BLaER1 treated with 17β-estradiol and CSF1 and Interleukin-3, amounts not matched to agents 10 nM and 100 nM (cell line): ENCODE measurements around the gene LAMA2.

Source experiments
- H3K27ac ChIP-seq, 11 experiments: shearing (Covaris generic); formaldehyde crosslinking; 2 replicates each; pipeline ENCODE4 v1.8.1; 2022
- H3K27me3 ChIP-seq, 11 experiments: shearing (Covaris generic); formaldehyde crosslinking; 2 replicates each; pipeline ENCODE4 v1.8.1; 2022
- H3K36me3 ChIP-seq, 11 experiments: shearing (Covaris generic); formaldehyde crosslinking; 2 replicates each; pipeline ENCODE4 v1.8.1; 2022
- H3K4me1 ChIP-seq, 10 experiments: shearing (Covaris generic); formaldehyde crosslinking; 2 replicates each; pipeline ENCODE4 v1.8.1; 2022
- H3K4me2 ChIP-seq, 11 experiments: shearing (Covaris generic); formaldehyde crosslinking; 2 replicates each; pipeline ENCODE4 v1.8.1; 2022
- H3K4me3 ChIP-seq, 10 experiments: shearing (Covaris generic); formaldehyde crosslinking; 2 replicates each; pipeline ENCODE4 v1.8.1; 2022
- H3K9ac ChIP-seq, 11 experiments: shearing (Covaris generic); formaldehyde crosslinking; 2 replicates each; pipeline ENCODE4 v1.8.1; 2022
- H3K9me3 ChIP-seq, 11 experiments: shearing (Covaris generic); formaldehyde crosslinking; replicated peaks in 1 of 11; 2 replicates each; pipeline ENCODE4 v1.8.1; 2022
- H4K20me1 ChIP-seq, 11 experiments: shearing (Covaris generic); formaldehyde crosslinking; 2 replicates each; pipeline ENCODE4 v1.8.1; 2022
- Cebpa-rat ChIP-seq, 11 experiments: shearing (Covaris generic); IDR thresholded peaks; 2 replicates each; pipeline ENCODE4 v1.8.1; 2022

LAMA2 gene

DNA sequence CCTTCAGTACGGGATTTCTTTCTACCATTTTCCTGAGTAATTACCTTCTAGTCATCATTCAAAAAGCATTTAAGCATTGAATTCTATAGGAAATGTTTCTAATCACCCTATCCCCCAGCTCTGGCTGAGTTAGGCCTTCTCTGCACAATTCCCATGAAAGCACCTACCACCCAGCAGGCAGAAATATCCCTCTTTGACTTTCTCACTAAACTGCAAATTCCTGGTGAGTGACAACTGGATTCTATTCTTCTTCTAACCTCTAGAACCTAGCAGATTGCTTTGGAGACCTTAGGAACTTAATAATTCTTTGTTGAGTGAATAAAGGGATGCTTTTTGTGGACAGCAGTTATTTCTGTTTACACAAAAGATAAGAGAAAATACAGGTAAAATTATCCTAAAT is 328.7 kb downstream of the LAMA2 start:
- no peak overlapping the region for H3K4me2 ChIP-seq
- no peak for TF ChIP-seq Cebpa-rat (IDR thresholded peaks at IDR 0.05)
- no peaks in the 10 kb centered on the region for H4K20me1 ChIP-seq
- H3K4me3 ChIP-seq, result no peak overlapping the region
- H3K9ac ChIP-seq, result no peak overlapping the region
- H3K27ac ChIP-seq, result no peak overlapping the region
- no peaks in the 10 kb centered on the region for H3K4me1 ChIP-seq
- no peaks in the 10 kb centered on the region for H3K36me3 ChIP-seq
- no peaks in the 10 kb centered on the region for H3K27me3 ChIP-seq
- H3K9me3 ChIP-seq, result no peaks in the 10 kb centered on the region

GRCh38 chr6:129212081-129212480 is 329.1 kb downstream of the LAMA2 start:
- H3K27me3 ChIP-seq, result no peaks in the 10 kb centered on the region
- H3K36me3 ChIP-seq, result no peaks in the 10 kb centered on the region
- no peaks in the 10 kb centered on the region for H3K9me3 ChIP-seq
- H3K9ac ChIP-seq, result no peak overlapping the region
- H3K4me3 ChIP-seq, result no peak overlapping the region
- no peak overlapping the region for H3K27ac ChIP-seq
- no peak overlapping the region for H3K4me2 ChIP-seq
- no peaks in the 10 kb centered on the region for H4K20me1 ChIP-seq
- no peaks in the 10 kb centered on the region for H3K4me1 ChIP-seq
- no peak for TF ChIP-seq Cebpa-rat (IDR thresholded peaks at IDR 0.05)

DNA sequence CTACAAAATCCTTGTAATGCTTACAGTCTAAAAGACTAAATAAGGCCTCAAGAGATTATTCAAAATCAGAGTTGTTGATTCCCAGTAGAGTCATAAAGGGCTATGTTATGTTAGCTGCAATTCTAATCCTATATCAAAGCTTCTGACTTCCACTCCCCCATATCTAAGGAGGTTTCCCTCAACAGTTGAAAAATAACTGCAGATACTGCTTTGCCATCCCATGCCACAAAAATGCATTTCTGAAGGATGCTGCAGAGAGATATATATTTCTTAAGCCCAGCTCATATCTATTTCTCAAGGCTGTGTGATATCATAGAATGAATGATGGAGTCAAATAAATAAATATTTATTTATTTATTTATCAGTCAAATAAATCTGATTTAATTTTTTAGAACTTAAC is 332.3 kb downstream of the LAMA2 start:
- H3K4me3 ChIP-seq, result no peak overlapping the region
- no peaks in the 10 kb centered on the region for H3K4me1 ChIP-seq
- H3K4me2 ChIP-seq, result no peak overlapping the region
- H3K9ac ChIP-seq, result no peak overlapping the region
- H4K20me1 ChIP-seq, result no peaks in the 10 kb centered on the region
- H3K36me3 ChIP-seq, result no peaks in the 10 kb centered on the region
- no peak for TF ChIP-seq Cebpa-rat (IDR thresholded peaks at IDR 0.05)
- H3K9me3 ChIP-seq, result no peaks in the 10 kb centered on the region
- no peaks in the 10 kb centered on the region for H3K27me3 ChIP-seq
- no peak overlapping the region for H3K27ac ChIP-seq

DNA sequence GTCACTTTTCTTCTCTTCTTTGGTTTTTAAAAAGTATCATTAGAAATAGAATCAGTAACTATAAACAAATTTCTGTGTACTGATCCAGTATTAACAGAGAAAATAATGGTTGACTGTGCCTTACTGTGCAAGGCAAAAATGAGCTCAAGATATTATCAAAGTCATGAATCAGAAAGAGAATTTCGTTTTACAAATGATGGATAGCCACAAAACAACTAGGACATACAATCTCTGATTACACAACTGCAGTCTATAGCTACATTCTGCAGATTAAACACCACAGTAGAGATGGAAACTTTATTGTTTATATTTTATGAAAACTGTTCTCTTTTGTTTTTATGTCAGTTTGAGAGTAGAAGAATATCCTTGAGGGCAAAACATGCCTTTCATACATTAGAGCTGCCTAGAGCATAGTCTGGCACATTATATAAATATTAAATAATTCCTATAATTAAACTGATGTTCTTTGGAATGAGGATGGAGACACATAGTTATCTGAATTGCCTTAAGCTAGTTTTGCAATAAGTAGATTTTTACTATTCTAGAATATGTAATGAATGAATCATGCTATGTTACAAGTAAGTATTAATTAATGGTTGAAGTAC is 333.1 kb downstream of the LAMA2 start:
- no peak for TF ChIP-seq Cebpa-rat (IDR thresholded peaks at IDR 0.05)
- H3K9me3 ChIP-seq, result no peaks in the 10 kb centered on the region
- H3K4me2 ChIP-seq, result no peak overlapping the region
- no peaks in the 10 kb centered on the region for H3K4me1 ChIP-seq
- H3K4me3 ChIP-seq, result no peak overlapping the region
- H3K9ac ChIP-seq, result no peak overlapping the region
- no peaks in the 10 kb centered on the region for H4K20me1 ChIP-seq
- H3K36me3 ChIP-seq, result no peaks in the 10 kb centered on the region
- no peaks in the 10 kb centered on the region for H3K27me3 ChIP-seq
- no peak overlapping the region for H3K27ac ChIP-seq

- no peak for TF ChIP-seq Cebpa-rat (IDR thresholded peaks at IDR 0.05)
Measured at GRCh38 chr6:129217701-129218100, 334.8 kb downstream of the LAMA2 start.

DNA sequence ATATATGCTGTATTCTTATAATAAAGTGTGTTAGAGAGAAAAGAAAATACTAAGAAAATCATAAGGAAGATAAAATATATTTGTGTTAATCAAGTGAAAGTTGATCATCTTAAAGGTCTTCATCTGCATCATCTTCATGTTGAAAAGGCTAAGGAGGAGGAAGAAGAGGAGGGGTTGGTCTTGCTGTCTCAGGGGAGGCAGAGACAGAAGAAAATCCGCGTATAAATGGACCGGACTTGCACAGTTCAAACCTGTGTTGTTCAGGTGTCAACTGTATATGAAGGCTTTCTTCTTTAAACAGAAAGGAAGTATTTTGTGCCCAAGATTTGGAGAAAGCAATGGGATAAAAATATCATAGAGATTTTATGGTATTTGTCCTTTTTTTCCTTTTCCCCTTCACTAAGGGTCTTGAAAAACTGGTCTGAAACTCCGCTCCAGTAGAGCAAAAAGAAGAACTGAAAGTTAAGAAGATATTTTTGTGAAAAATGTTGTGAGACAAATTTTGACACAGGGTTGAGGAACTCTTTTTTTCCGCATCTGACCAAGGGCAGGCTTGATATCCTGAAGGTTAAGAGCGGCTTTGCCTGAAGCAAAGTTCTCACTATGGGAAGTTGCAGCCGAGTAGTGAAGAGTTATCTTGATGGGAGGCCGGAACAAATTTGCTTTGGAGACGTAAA is 350.7 kb downstream of the LAMA2 start:
- TF ChIP-seq Cebpa-rat (IDR thresholded peaks at IDR 0.05), result no peak

More at GRCh38 chr6:129217701-129218100, 334.8 kb downstream of the LAMA2 start:
- H3K4me1 ChIP-seq, result no peaks in the 10 kb centered on the region
- no peak overlapping the region for H3K9ac ChIP-seq
- H3K27ac ChIP-seq, result no peak overlapping the region
- H3K4me2 ChIP-seq, result no peak overlapping the region
- H3K27me3 ChIP-seq, result no peaks in the 10 kb centered on the region
- no peak overlapping the region for H3K4me3 ChIP-seq
- no peaks in the 10 kb centered on the region for H3K9me3 ChIP-seq
- H3K36me3 ChIP-seq, result no peaks in the 10 kb centered on the region
- no peaks in the 10 kb centered on the region for H4K20me1 ChIP-seq

GRCh38 chr6:129235167-129236000 is 352.4 kb downstream of the LAMA2 start:
- H3K27me3 ChIP-seq, result no peaks in the 10 kb centered on the region
- H3K9me3 ChIP-seq, result no peaks in the 10 kb centered on the region
- H3K36me3 ChIP-seq, result no peaks in the 10 kb centered on the region
- peak overlapping the region in 9 of 11 experiments; percentile 26 to 71 (median 51); a peak in 15 of 22 replicates for H3K27ac ChIP-seq
- no peak for TF ChIP-seq Cebpa-rat (IDR thresholded peaks at IDR 0.05)
- peak overlapping the region; percentile 36 to 77 (median 62) for H3K4me2 ChIP-seq
- no peaks in the 10 kb centered on the region for H4K20me1 ChIP-seq
- no peak overlapping the region for H3K4me3 ChIP-seq
- peaks cover 26 to 46% (median 39%) of the 10 kb centered on the region in 10 experiments for H3K4me1 ChIP-seq
- H3K9ac ChIP-seq, result no peak overlapping the region

More for the DNA sequence above, 350.7 kb downstream of the LAMA2 start:
- H3K27ac ChIP-seq, result peak overlapping the region in 9 of 11 experiments; percentile 9 to 59 (median 51); a peak in 17 of 22 replicates
- 0 out of 22 replicates have a peak overlapping the region, but pooled peaks of 2 of the 11 experiments have one; percentile 14 to 29 for H3K9ac ChIP-seq
- no peaks in the 10 kb centered on the region for H3K27me3 ChIP-seq
- peaks cover 26 to 46% (median 39%) of the 10 kb centered on the region in 10 experiments for H3K4me1 ChIP-seq
- H3K4me3 ChIP-seq, result no peak overlapping the region; a peak in 2 of 20 replicates
- H4K20me1 ChIP-seq, result no peaks in the 10 kb centered on the region
- H3K4me2 ChIP-seq, result peak overlapping the region; percentile 34 to 77 (median 63); a peak in 21 of 22 replicates
- no peaks in the 10 kb centered on the region for H3K36me3 ChIP-seq
- 0 out of 22 replicates have a peak, but pooled peaks cover 0 to 6% (median 0%) of the 10 kb centered on the region in 11 experiments for H3K9me3 ChIP-seq

GRCh38 chr6:129236001-129236517 is 353.1 kb downstream of the LAMA2 start:
- Histone ChIP-seq H3K4me1 (peaks cover 26 to 46% (median 39%) of the 10 kb centered on the region in 10 experiments), H3K9me3 (no peaks in the 10 kb centered on the region), H3K27ac (peak overlapping the region in 4 of 11 experiments; percentile 32 to 71 (median 48); a peak in 8 of 22 replicates), H4K20me1 (no peaks in the 10 kb centered on the region), H3K9ac (no peak overlapping the region), H3K27me3 (no peaks in the 10 kb centered on the region), H3K4me3 (no peak overlapping the region), H3K36me3 (no peaks in the 10 kb centered on the region), H3K4me2 (peak overlapping the region; percentile 29 to 77 (median 56); a peak in 17 of 22 replicates)
- no peak for TF ChIP-seq Cebpa-rat (IDR thresholded peaks at IDR 0.05)

GRCh38 chr6:129238991-129239390 is 356.1 kb downstream of the LAMA2 start:
- Histone ChIP-seq H3K9me3 (no peaks in the 10 kb centered on the region), H4K20me1 (no peaks in the 10 kb centered on the region), H3K4me1 (peaks cover 15 to 25% (median 24%) of the 10 kb centered on the region in 10 experiments), H3K4me2 (no peak overlapping the region), H3K27me3 (no peaks in the 10 kb centered on the region), H3K9ac (no peak overlapping the region), H3K36me3 (no peaks in the 10 kb centered on the region), H3K4me3 (no peak overlapping the region), H3K27ac (no peak overlapping the region)
- TF ChIP-seq Cebpa-rat (IDR thresholded peaks at IDR 0.05), result no peak
